ENCODE measurements around the gene TNS4. TPM values are rescaled to one million over a fixed set of nuclear protein-coding genes. Genes with fewer than 3 reads are reported as not detected.

Gene TNS4
- total and polyA plus RNA-seq, 2 of the 4 experiments (the other 2 are of a cell fraction) = not detected

DNA sequence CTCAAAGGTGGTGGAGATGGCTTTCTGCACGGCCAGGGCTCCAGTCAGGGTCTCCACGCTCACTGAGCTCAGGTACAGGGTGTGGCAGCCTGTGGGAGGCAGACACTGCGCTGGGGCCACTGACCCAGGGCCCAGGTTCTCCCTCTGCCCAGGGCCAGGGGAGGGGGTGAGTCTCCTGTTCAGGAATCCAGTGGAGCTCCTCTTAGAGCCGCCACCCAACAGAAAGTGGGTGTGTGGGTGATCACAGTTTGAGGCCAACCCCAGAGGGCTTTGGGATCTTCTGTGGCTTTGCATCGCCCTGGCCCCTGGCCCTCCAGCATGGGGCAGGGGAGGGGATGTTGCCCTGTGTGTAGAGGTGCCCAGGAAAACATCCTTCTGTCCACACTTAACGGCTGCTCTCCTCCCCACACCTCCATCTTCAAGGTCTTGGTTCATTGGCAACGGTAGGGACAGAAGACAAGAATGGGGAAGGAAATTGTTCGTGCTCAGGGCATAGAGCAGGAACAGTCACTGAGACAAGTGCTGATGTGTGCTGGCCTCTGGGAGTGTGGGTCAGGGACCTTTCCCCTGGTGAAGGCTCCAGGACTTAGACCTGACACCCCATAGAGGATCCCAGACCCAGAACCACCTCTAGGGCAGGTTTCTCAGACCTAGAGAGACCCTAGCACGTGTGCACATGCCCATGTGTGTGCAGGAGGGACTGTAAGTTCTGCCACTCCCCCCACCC is 21.5 kb downstream of the TNS4 start:
- WGBS, 2 experiments (ENCODE audit: extremely low coverage in 2 of 2, insufficient read length in 1 of 2) = no CpG with 5 or more reads among the region's 9 CpGs
- H3K9me1 ChIP-seq (ENCODE audit: insufficient read depth, low read length) = peaks cover 40% of the 10 kb centered on the region
- H4K91ac ChIP-seq (ENCODE audit: insufficient read depth, low read depth, low read length) = peak overlapping the region; percentile 93
- peaks cover 0 to 18% of the 10 kb centered on the region in 2 experiments; a peak in 2 of 4 replicates for H3K79me1 ChIP-seq (ENCODE audit: low read depth in 1 of 2, low read length in 2 of 2)
- TF ChIP-seq, protein P1, sequence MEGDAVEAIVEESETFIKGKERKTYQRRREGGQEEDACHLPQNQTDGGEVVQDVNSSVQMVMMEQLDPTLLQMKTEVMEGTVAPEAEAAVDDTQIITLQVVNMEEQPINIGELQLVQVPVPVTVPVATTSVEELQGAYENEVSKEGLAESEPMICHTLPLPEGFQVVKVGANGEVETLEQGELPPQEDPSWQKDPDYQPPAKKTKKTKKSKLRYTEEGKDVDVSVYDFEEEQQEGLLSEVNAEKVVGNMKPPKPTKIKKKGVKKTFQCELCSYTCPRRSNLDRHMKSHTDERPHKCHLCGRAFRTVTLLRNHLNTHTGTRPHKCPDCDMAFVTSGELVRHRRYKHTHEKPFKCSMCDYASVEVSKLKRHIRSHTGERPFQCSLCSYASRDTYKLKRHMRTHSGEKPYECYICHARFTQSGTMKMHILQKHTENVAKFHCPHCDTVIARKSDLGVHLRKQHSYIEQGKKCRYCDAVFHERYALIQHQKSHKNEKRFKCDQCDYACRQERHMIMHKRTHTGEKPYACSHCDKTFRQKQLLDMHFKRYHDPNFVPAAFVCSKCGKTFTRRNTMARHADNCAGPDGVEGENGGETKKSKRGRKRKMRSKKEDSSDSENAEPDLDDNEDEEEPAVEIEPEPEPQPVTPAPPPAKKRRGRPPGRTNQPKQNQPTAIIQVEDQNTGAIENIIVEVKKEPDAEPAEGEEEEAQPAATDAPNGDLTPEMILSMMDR (conservative IDR thresholded peaks at IDR 0.05; ENCODE audit: low read depth, low read length) = no peak
- TF ChIP-seq BHLHE40 (IDR thresholded peaks at IDR 0.05; ENCODE audit: low read depth, low read length) (no peak), SMC3 (IDR thresholded peaks at IDR 0.05; ENCODE audit: low read depth, low read length) (no peak), MAFK (IDR thresholded peaks at IDR 0.05; ENCODE audit: low read depth, low read length) (no peak), MXI1 (IDR thresholded peaks at IDR 0.05; ENCODE audit: borderline replicate concordance, low read depth, low read length) (no peak), CEBPB (IDR thresholded peaks at IDR 0.05; ENCODE audit: low read depth, low read length) (no peak), FOS (IDR thresholded peaks at IDR 0.05; ENCODE audit: low read depth, low read length) (no peak), CHD1 (IDR thresholded peaks at IDR 0.05; ENCODE audit: low read depth, low read length) (no peak), POLR2A (IDR thresholded peaks at IDR 0.05; ENCODE audit: low read depth, low read length) (no peak), MAZ (IDR thresholded peaks at IDR 0.05; ENCODE audit: borderline replicate concordance, low read depth, low read length) (no peak)
- TF ChIP-seq, protein P2, sequence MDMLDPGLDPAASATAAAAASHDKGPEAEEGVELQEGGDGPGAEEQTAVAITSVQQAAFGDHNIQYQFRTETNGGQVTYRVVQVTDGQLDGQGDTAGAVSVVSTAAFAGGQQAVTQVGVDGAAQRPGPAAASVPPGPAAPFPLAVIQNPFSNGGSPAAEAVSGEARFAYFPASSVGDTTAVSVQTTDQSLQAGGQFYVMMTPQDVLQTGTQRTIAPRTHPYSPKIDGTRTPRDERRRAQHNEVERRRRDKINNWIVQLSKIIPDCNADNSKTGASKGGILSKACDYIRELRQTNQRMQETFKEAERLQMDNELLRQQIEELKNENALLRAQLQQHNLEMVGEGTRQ (IDR thresholded peaks at IDR 0.05; ENCODE audit: low read depth, low read length) = no peak
- in situ Hi-C loops (cut with MboI; ENCODE audit: low sequenced_read_pairs) = no loop called here
- H2AK9ac ChIP-seq (replicated peaks; ENCODE audit: low read depth, low read length, poor library complexity) = peak overlapping the region; percentile 63
- peak overlapping the region; percentile 100 for H2BK15ac ChIP-seq (ENCODE audit: low read depth, low read length)
- no peaks in the 10 kb centered on the region for H4K20me1 ChIP-seq (ENCODE audit: insufficient read depth, low read length)
- H3K27me3 ChIP-seq (ENCODE audit: control insufficient read depth, insufficient read depth, low read length) = no peaks in the 10 kb centered on the region
- peak overlapping the region; percentile 4; the same call in 1 of the 2 replicates for H3K27ac ChIP-seq (ENCODE audit: insufficient read depth, low read length)
- H4K8ac ChIP-seq (ENCODE audit: low read depth in 2 of 2, low read length in 2 of 2) = peak overlapping the region; percentile 77 to 90
- H2AK5ac ChIP-seq (ENCODE audit: low read depth, low read length) = peak overlapping the region; percentile 99
- peak overlapping the region; percentile 69 for H4K5ac ChIP-seq (ENCODE audit: low read depth, low read length)
- POLR2A ChIA-PET (ENCODE audit: unreplicated experiment) = no interaction called here
- no peak for ATAC-seq (ENCODE audit: low read depth)
- no peak for DNase-seq
- dilution Hi-C loops (cut with HindIII; ENCODE audit: low sequenced_read_pairs, unreplicated experiment) = no loop called here
- intact Hi-C loops (cut with micrococcal nuclease) = no loop called here
- no peak overlapping the region for H3K4me2 ChIP-seq (ENCODE audit: low read depth, low read length)
- peaks cover 20% of the 10 kb centered on the region for H3K4me1 ChIP-seq (ENCODE audit: control insufficient read depth, insufficient read depth, low read length)
- peak overlapping the region; percentile 98 for H2BK20ac ChIP-seq (ENCODE audit: low read depth, low read length)
- peak overlapping the region; percentile 3; the same call in 1 of the 2 replicates for H3K56ac ChIP-seq (ENCODE audit: extremely low read depth, insufficient read depth, low read length)
- BruUV-seq (replicated peaks) = no TSS peak
- H2AFZ ChIP-seq (replicated peaks; ENCODE audit: low read length, poor library complexity) = peak overlapping the region; percentile 55
- H3K4me3 ChIP-seq (ENCODE audit: insufficient read depth, low read depth, low read length) = no peak overlapping the region
- H3K18ac ChIP-seq (ENCODE audit: low read depth, low read length) = peak overlapping the region; percentile 84
- CTCF ChIA-PET = no interaction called here
- H2BK120ac ChIP-seq (ENCODE audit: low read depth, low read length) = peak overlapping the region; percentile 93
- H3K36me3 ChIP-seq (ENCODE audit: control insufficient read depth, insufficient read depth, low read length) = no peaks in the 10 kb centered on the region
- peak overlapping the region; percentile 80 for H3K23ac ChIP-seq (ENCODE audit: low read depth, low read length)
- H2BK5ac ChIP-seq (ENCODE audit: low read depth, low read length, poor library complexity, severe bottlenecking) = peak overlapping the region; percentile 39
- H3K9me3 ChIP-seq (ENCODE audit: control insufficient read depth, insufficient read depth, low read length) = no peaks in the 10 kb centered on the region
- peak overlapping the region; percentile 91 for H3K4ac ChIP-seq (ENCODE audit: low read depth, low read length)
- H3K14ac ChIP-seq (replicated peaks; ENCODE audit: low read depth, low read length) = peak overlapping the region; percentile 86
- no peak overlapping the region; the same call in 1 of the 2 replicates for H3K9ac ChIP-seq (ENCODE audit: low read depth, low read length)
